ENCODE measurements around the gene ARL16. TPM values are rescaled to one million over a fixed set of nuclear protein-coding genes. Genes with fewer than 3 reads are reported as not detected.

The ARL16 gene
- total and polyA plus RNA-seq, 2 experiments from 2014 or later, result 40.4 to 54.9 TPM

- Histone ChIP-seq H3K79me2 (replicated peaks; ENCODE audit: insufficient read depth) (peaks cover 19% of the 10 kb centered on the region), H3K36me3 (ENCODE audit: insufficient read depth) (peaks cover 7% of the 10 kb centered on the region), H3K27ac (ENCODE audit: low read depth) (no peak overlapping the region), H2AFZ (no peak overlapping the region), H3K9me2 (ENCODE audit: insufficient read depth) (no peaks in the 10 kb centered on the region), H3K4me2 (no peak overlapping the region), H4K20me1 (replicated peaks; ENCODE audit: insufficient read depth) (no peaks in the 10 kb centered on the region; the same call in none of the 2 replicates), H3K4me3 (no peak overlapping the region), H3K4me1 (ENCODE audit: insufficient read depth) (peaks cover 24% of the 10 kb centered on the region), H3K27me3 (ENCODE audit: insufficient read depth) (no peaks in the 10 kb centered on the region), H3F3A (replicated peaks; ENCODE audit: low read depth) (peaks cover 39% of the 10 kb centered on the region)
- Mint-ChIP-seq H3K4me3 (no peak overlapping the region), H3K36me3 (ENCODE audit: low read depth) (peaks cover 39% of the 10 kb centered on the region), H3K4me1 (peaks cover 23% of the 10 kb centered on the region), H3K27ac (no peak overlapping the region), H3K9me3 (no peaks in the 10 kb centered on the region), H3K27me3 (ENCODE audit: insufficient read depth, low read depth, poor library complexity) (peaks cover 25% of the 10 kb centered on the region)
- DNase-seq (ENCODE audit: low spot score) (no peak), ATAC-seq (no peak)
- TF ChIP-seq STAT1 (IDR thresholded peaks at IDR 0.05; ENCODE audit: unreplicated experiment), result no peak
- TF ChIP-seq EZH2phosphoT487 (IDR thresholded peaks at IDR 0.05; ENCODE audit: unreplicated experiment), result no peak
- TF ChIP-seq CTCF (conservative IDR thresholded peaks at IDR 0.05; ENCODE audit: low read depth in 2 of 2), result no peak
- no peak for TF ChIP-seq ZNF331 (CRISPR knock-in tag; IDR thresholded peaks at IDR 0.05; ENCODE audit: low read depth)
These were observed 24.4 kb upstream of the ARL16 start for GRCh38 chr17:81707725-81708646.

GRCh38 chr17:81706757-81707624, 23.4 kb upstream of the ARL16 start:
- Histone ChIP-seq H3K36me3 (ENCODE audit: insufficient read depth) (peaks cover 7% of the 10 kb centered on the region), H3F3A (replicated peaks; ENCODE audit: low read depth) (peaks cover 42% of the 10 kb centered on the region), H3K4me3 (no peak overlapping the region), H2AFZ (no peak overlapping the region), H3K9me2 (ENCODE audit: insufficient read depth) (no peaks in the 10 kb centered on the region), H3K4me2 (no peak overlapping the region), H3K27ac (ENCODE audit: low read depth) (no peak overlapping the region; the same call in 1 of the 2 replicates), H3K79me2 (replicated peaks; ENCODE audit: insufficient read depth) (peaks cover 24% of the 10 kb centered on the region), H3K27me3 (ENCODE audit: insufficient read depth) (no peaks in the 10 kb centered on the region), H4K20me1 (replicated peaks; ENCODE audit: insufficient read depth) (peaks cover 3% of the 10 kb centered on the region), H3K4me1 (ENCODE audit: insufficient read depth) (peaks cover 22% of the 10 kb centered on the region)
- H3K36me3 Mint-ChIP-seq (ENCODE audit: low read depth), result peaks cover 46% of the 10 kb centered on the region
- H3K4me1 Mint-ChIP-seq, result peaks cover 23% of the 10 kb centered on the region
- no peak overlapping the region for H3K27ac Mint-ChIP-seq
- no peaks in the 10 kb centered on the region for H3K9me3 Mint-ChIP-seq
- no peak for ATAC-seq
- no peak for DNase-seq (ENCODE audit: low spot score)
- peaks cover 29% of the 10 kb centered on the region for H3K27me3 Mint-ChIP-seq (ENCODE audit: insufficient read depth, low read depth, poor library complexity)
- H3K4me3 Mint-ChIP-seq, result no peak overlapping the region; the same call in 2 of the 3 replicates
- TF ChIP-seq ZNF114 (CRISPR knock-in tag; IDR thresholded peaks at IDR 0.05) (no peak), STAT1 (IDR thresholded peaks at IDR 0.05; ENCODE audit: unreplicated experiment) (no peak), NANOG (IDR thresholded peaks at IDR 0.05; ENCODE audit: borderline replicate concordance) (no peak), POLR2AphosphoS5 (IDR thresholded peaks at IDR 0.05; ENCODE audit: low read depth) (no peak), ETS1 (IDR thresholded peaks at IDR 0.05) (no peak), EZH2 (IDR thresholded peaks at IDR 0.05; ENCODE audit: low read depth, unreplicated experiment) (no peak)
- TF ChIP-seq, protein P1, sequence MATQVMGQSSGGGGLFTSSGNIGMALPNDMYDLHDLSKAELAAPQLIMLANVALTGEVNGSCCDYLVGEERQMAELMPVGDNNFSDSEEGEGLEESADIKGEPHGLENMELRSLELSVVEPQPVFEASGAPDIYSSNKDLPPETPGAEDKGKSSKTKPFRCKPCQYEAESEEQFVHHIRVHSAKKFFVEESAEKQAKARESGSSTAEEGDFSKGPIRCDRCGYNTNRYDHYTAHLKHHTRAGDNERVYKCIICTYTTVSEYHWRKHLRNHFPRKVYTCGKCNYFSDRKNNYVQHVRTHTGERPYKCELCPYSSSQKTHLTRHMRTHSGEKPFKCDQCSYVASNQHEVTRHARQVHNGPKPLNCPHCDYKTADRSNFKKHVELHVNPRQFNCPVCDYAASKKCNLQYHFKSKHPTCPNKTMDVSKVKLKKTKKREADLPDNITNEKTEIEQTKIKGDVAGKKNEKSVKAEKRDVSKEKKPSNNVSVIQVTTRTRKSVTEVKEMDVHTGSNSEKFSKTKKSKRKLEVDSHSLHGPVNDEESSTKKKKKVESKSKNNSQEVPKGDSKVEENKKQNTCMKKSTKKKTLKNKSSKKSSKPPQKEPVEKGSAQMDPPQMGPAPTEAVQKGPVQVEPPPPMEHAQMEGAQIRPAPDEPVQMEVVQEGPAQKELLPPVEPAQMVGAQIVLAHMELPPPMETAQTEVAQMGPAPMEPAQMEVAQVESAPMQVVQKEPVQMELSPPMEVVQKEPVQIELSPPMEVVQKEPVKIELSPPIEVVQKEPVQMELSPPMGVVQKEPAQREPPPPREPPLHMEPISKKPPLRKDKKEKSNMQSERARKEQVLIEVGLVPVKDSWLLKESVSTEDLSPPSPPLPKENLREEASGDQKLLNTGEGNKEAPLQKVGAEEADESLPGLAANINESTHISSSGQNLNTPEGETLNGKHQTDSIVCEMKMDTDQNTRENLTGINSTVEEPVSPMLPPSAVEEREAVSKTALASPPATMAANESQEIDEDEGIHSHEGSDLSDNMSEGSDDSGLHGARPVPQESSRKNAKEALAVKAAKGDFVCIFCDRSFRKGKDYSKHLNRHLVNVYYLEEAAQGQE (IDR thresholded peaks at IDR 0.05; ENCODE audit: unreplicated experiment), result no peak

Data from GM23338 (cell line).